Stimulated activated naive CD8-positive, alpha-beta T cell treated with anti-CD3 and anti-CD28 coated beads, Interleukin-15, Interleukin-2, amounts not matched to agents 100 U/mL and 50 U/mL, for 24 hours (primary cell): ENCODE data around the gene TMCO6.

Source experiments
- ATAC-seq: fragments of 150-1000 bp; cut with Tn5 transposase; one replicate; pipeline ENCODE4 v1.10.0; 2021
- DNase-seq: peaks from one replicate; pipeline ENCODE4 v3.0.0; 2021

The TMCO6 gene

GRCh38 chr5:140672455-140673186 is 33.4 kb downstream of the TMCO6 start:
- DNase-seq (peak; percentile 21), ATAC-seq (peak; percentile 7)

GRCh38 chr5:140673187-140673976 is 34.1 kb downstream of the TMCO6 start, which contains the start of gene DND1:
TSS of gene DND1 (minus strand) at chr5:140673576. CDS start at chr5:140673542, 34 bp downstream.
- peak; percentile 4 for ATAC-seq
- DNase-seq = no peak

GRCh38 chr5:140674211-140674610 is 35.0 kb downstream of the TMCO6 start:
- DNase-seq (no peak), ATAC-seq (no peak)

- DNase-seq (no peak), ATAC-seq (no peak)
These were observed 35.4 kb downstream of the TMCO6 start for GRCh38 chr5:140674629-140675028.

GRCh38 chr5:140677947-140678346 is 38.7 kb downstream of the TMCO6 start:
- no peak for ATAC-seq

GRCh38 chr5:140678993-140679392 is 39.7 kb downstream of the TMCO6 start:
- DNase-seq = no peak

More at GRCh38 chr5:140677947-140678346, 38.7 kb downstream of the TMCO6 start:
- DNase-seq = no peak

GRCh38 chr5:140690376-140690932 is 51.2 kb downstream of the TMCO6 start:
- DNase-seq (no peak), ATAC-seq (no peak)

More at GRCh38 chr5:140678993-140679392, 39.7 kb downstream of the TMCO6 start:
- ATAC-seq = no peak

GRCh38 chr5:140690941-140691924 is 52.0 kb downstream of the TMCO6 start, which contains the start of the genes HARS1 and HARS2:
TSS of gene HARS1 (minus strand) at chr5:140691370. CDS start at chr5:140691304, 66 bp downstream.
TSS of gene HARS2 (plus strand) at chr5:140691455. CDS start at chr5:140691649, 194 bp downstream.
- ATAC-seq = peak; percentile 98

GRCh38 chr5:140694276-140694675 is 55.0 kb downstream of the TMCO6 start:
- ATAC-seq (no peak), DNase-seq (no peak)

More at GRCh38 chr5:140690941-140691924, 52.0 kb downstream of the TMCO6 start, which contains the start of the genes HARS1 and HARS2:
- peak; percentile 88 for DNase-seq
